ENCODE measurements around the gene BACH1. TPM values are rescaled to one million over a fixed set of nuclear protein-coding genes. Genes with fewer than 3 reads are reported as not detected.

BACH1 gene
- total RNA-seq, 1 donor from 2014 or later, result 49.4 TPM

DNA sequence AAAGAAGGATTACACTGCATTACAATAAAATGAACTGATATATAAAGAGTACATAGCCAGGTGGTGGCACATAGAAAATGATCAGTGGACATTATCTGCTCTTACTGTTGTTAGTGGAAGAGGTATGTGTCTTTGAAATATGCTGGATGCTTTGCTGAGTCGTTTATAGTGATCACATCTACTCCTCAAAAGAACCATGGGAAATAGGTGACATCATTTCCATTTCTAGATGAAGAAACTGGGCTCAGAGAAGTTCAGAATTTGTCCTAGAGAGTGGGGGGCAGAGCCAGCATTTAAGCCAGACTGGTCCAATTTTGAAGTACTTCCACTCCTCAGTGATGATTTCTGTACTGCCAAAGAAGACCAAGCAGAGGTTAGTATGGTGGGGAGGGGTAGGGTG, 34.0 kb upstream of the BACH1 start:
- Mint-ChIP-seq H3K4me1 (ENCODE audit: unreplicated experiment) (peaks cover 3% of the 10 kb centered on the region), H3K36me3 (ENCODE audit: low read depth, unreplicated experiment) (no peaks in the 10 kb centered on the region), H3K27ac (ENCODE audit: unreplicated experiment) (no peak overlapping the region), H3K4me3 (ENCODE audit: unreplicated experiment) (no peak overlapping the region), H3K27me3 (ENCODE audit: unreplicated experiment) (peaks cover 5% of the 10 kb centered on the region), H3K9me3 (ENCODE audit: unreplicated experiment) (no peaks in the 10 kb centered on the region)
- TF ChIP-seq, protein P1, sequence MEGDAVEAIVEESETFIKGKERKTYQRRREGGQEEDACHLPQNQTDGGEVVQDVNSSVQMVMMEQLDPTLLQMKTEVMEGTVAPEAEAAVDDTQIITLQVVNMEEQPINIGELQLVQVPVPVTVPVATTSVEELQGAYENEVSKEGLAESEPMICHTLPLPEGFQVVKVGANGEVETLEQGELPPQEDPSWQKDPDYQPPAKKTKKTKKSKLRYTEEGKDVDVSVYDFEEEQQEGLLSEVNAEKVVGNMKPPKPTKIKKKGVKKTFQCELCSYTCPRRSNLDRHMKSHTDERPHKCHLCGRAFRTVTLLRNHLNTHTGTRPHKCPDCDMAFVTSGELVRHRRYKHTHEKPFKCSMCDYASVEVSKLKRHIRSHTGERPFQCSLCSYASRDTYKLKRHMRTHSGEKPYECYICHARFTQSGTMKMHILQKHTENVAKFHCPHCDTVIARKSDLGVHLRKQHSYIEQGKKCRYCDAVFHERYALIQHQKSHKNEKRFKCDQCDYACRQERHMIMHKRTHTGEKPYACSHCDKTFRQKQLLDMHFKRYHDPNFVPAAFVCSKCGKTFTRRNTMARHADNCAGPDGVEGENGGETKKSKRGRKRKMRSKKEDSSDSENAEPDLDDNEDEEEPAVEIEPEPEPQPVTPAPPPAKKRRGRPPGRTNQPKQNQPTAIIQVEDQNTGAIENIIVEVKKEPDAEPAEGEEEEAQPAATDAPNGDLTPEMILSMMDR (IDR thresholded peaks at IDR 0.05; ENCODE audit: unreplicated experiment), result no peak
- DNase-seq (ENCODE audit: low spot score), result no peak

DNA sequence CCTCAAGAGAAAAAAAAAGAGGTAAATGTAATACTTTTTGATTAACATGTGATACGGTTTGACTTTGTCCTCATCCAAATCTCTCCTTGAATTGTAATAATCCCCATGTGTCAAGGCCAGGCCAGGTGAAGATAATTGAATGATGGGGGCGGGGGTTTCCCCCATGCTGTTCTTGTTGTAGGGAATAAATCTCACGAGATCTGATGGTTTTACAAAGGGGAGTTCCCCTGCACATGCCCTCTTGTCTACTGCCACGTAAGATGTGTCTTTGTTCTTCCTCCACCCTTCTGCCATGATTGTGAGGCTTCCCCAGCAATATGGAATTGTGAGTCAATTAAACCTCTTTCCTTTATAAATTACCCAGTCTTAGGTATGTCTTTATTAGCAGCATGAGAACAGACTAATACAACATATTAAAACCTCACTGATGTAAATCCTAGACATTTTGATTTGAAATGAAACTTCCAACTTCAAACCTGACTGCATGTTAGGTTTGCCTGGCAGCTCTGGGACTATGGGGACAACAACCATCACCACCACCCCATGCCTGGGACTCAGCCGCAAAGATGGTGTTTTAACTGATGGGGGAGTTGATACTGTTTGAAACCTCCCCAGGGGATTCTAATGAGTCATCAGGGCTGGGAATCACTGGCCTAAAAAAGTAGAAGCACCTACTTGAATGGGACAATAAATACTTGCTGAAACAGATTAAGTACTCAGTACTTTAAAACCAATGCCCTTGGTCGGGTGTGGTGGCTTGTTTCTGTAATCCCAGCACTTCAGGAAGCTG, 32.8 kb upstream of the BACH1 start:
- no peaks in the 10 kb centered on the region for H3K4me1 Mint-ChIP-seq (ENCODE audit: unreplicated experiment)
- TF ChIP-seq, protein P1 (IDR thresholded peaks at IDR 0.05; ENCODE audit: unreplicated experiment), result no peak
- DNase-seq (ENCODE audit: low spot score), result no peak
- no peak overlapping the region for H3K4me3 Mint-ChIP-seq (ENCODE audit: unreplicated experiment)
- H3K36me3 Mint-ChIP-seq (ENCODE audit: low read depth, unreplicated experiment), result no peaks in the 10 kb centered on the region
- no peaks in the 10 kb centered on the region for H3K9me3 Mint-ChIP-seq (ENCODE audit: unreplicated experiment)
- H3K27ac Mint-ChIP-seq (ENCODE audit: unreplicated experiment), result no peak overlapping the region
- peaks cover 7% of the 10 kb centered on the region for H3K27me3 Mint-ChIP-seq (ENCODE audit: unreplicated experiment)

DNA sequence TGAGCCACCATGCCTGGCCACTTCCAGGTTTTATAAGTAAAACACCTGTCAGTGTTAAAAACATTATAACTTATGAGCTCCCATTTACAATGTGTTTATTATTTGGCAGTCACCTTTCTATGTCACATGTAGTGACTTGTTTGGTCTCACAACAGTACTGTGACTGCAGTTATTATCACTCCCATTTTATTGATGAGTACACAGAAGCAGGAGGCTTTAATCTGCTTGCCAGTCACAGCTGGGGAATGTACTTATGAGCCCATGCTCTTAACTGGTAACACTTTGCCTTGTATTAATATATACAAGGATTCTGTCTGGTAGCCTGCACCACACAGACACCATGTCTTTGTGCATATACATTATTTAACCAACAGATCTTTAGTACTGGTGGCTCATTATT, 31.1 kb upstream of the BACH1 start:
- TF ChIP-seq, protein P1 (IDR thresholded peaks at IDR 0.05; ENCODE audit: unreplicated experiment), result no peak
- H3K4me1 Mint-ChIP-seq (ENCODE audit: unreplicated experiment), result no peaks in the 10 kb centered on the region
- H3K27ac Mint-ChIP-seq (ENCODE audit: unreplicated experiment), result no peak overlapping the region
- H3K36me3 Mint-ChIP-seq (ENCODE audit: low read depth, unreplicated experiment), result no peaks in the 10 kb centered on the region
- H3K27me3 Mint-ChIP-seq (ENCODE audit: unreplicated experiment), result peaks cover 7% of the 10 kb centered on the region
- H3K9me3 Mint-ChIP-seq (ENCODE audit: unreplicated experiment), result no peaks in the 10 kb centered on the region
- DNase-seq (ENCODE audit: low spot score), result no peak
- H3K4me3 Mint-ChIP-seq (ENCODE audit: unreplicated experiment), result no peak overlapping the region

DNA sequence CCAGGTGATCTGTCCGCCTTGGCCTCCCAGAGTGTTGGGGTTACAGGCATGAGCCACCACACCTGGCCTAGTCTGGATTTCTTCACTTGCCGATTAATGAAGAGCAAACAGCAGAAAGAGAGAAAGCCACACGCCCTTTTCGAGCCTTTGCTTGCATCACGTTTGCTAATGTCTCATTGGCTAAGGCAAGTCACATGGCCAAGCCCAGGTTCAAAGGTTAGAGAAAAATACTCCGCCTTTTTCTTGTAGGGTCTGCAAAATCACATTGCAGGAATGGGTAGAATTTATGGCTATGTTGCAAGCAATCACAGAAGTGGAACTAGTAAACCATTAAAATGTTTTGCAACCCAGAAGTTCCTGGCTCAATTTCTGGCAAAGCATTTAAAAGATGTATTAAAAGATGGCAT, 26.8 kb upstream of the BACH1 start:
- no peaks in the 10 kb centered on the region for H3K9me3 Mint-ChIP-seq (ENCODE audit: unreplicated experiment)
- TF ChIP-seq, protein P1 (IDR thresholded peaks at IDR 0.05; ENCODE audit: unreplicated experiment), result no peak
- H3K36me3 Mint-ChIP-seq (ENCODE audit: low read depth, unreplicated experiment), result no peaks in the 10 kb centered on the region
- no peak overlapping the region for H3K27ac Mint-ChIP-seq (ENCODE audit: unreplicated experiment)
- H3K4me1 Mint-ChIP-seq (ENCODE audit: unreplicated experiment), result no peaks in the 10 kb centered on the region
- no peak for DNase-seq (ENCODE audit: low spot score)
- no peak overlapping the region for H3K4me3 Mint-ChIP-seq (ENCODE audit: unreplicated experiment)
- H3K27me3 Mint-ChIP-seq (ENCODE audit: unreplicated experiment), result peaks cover 3% of the 10 kb centered on the region

DNA sequence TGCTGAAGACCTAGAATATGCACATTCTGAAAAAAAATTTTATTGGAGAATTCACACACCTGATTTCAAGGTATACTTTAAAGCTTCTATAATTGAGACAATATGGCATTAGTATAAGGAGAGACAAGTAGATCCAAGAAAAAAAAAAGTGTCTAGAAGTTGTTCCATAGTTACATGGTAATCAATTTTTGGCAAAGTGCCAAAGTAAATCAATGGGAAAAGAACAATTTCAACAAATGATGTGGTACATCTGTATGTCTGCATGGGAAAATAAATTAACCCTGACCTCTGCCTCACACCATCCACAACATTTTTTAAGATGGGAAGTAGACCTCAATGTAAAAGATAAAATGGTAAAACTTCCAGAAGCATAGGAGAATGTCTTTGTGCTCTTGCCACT, 21.3 kb upstream of the BACH1 start:
- no peak for DNase-seq (ENCODE audit: low spot score)
- H3K36me3 Mint-ChIP-seq (ENCODE audit: low read depth, unreplicated experiment), result no peaks in the 10 kb centered on the region
- TF ChIP-seq, protein P1 (IDR thresholded peaks at IDR 0.05; ENCODE audit: unreplicated experiment), result no peak
- H3K27me3 Mint-ChIP-seq (ENCODE audit: unreplicated experiment), result peaks cover 3% of the 10 kb centered on the region
- H3K4me1 Mint-ChIP-seq (ENCODE audit: unreplicated experiment), result no peaks in the 10 kb centered on the region
- no peaks in the 10 kb centered on the region for H3K9me3 Mint-ChIP-seq (ENCODE audit: unreplicated experiment)
- H3K27ac Mint-ChIP-seq (ENCODE audit: unreplicated experiment), result no peak overlapping the region
- no peak overlapping the region for H3K4me3 Mint-ChIP-seq (ENCODE audit: unreplicated experiment)
